ENCODE data around the gene NUDT21. TPM values are rescaled to one million over a fixed set of nuclear protein-coding genes. Genes with fewer than 3 reads are reported as not detected.

Gene NUDT21
- total RNA-seq, 1 experiment from 2014 or later: 218 TPM

DNA sequence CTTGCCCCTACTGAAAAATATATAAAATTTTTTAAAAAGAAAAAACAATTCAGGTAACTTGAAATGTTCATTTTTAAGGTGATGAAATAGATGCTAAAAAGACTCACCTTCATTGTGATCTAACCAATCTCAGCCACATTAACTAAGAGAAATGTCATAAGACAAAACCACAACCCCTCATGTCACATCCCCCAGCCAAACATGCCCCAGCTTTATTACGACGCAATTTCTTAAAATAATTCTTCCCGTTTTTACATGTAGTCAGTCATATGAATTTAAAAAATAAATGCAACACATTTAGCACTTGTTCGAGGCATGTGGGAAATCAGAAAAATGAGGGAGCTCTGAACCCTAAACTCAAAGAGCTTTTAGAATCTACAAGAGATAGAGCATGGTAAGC is 35.3 kb downstream of the NUDT21 start:
- Histone ChIP-seq H3K79me2 (ENCODE audit: insufficient read depth, low read length) (peaks cover 59% of the 10 kb centered on the region), H3K9ac (ENCODE audit: low read length) (no peak overlapping the region), H3K9me3 (ENCODE audit: control insufficient read depth in 1 of 2, insufficient read depth in 1 of 2, low read depth in 1 of 2, low read length in 2 of 2) (no peaks in the 10 kb centered on the region), H3K9me2 (ENCODE audit: insufficient read depth) (no peaks in the 10 kb centered on the region), H3K4me2 (ENCODE audit: low read length) (no peak overlapping the region), H4K20me1 (ENCODE audit: insufficient read depth) (no peaks in the 10 kb centered on the region), H3K27me3 (ENCODE audit: insufficient read depth, low read length) (no peaks in the 10 kb centered on the region), H3K4me1 (ENCODE audit: control insufficient read depth in 1 of 2, insufficient read depth in 2 of 2, low read length in 2 of 2) (peaks cover 14 to 18% of the 10 kb centered on the region in 2 experiments), H3K36me3 (ENCODE audit: control insufficient read depth in 1 of 2, insufficient read depth in 2 of 2, low read length in 2 of 2) (no peaks in the 10 kb centered on the region; a peak in 1 of 4 replicates), H2AFZ (ENCODE audit: low read depth, low read length, poor library complexity, severe bottlenecking) (no peak overlapping the region), H3K27ac (ENCODE audit: low read depth, low read length) (no peak overlapping the region), H3K4me3 (replicated peaks in 1 of 2; ENCODE audit: low read depth in 1 of 2, low read length in 2 of 2) (no peak overlapping the region)
- TF ChIP-seq RAD21 (IDR thresholded peaks at IDR 0.05; ENCODE audit: low read depth) (no peak), TCF7L2 (IDR thresholded peaks at IDR 0.05; ENCODE audit: borderline replicate concordance, extremely low read depth, insufficient read depth, insufficient read length) (no peak), CEBPB (IDR thresholded peaks at IDR 0.05; ENCODE audit: low read depth) (no peak), SIN3A (IDR thresholded peaks at IDR 0.05; ENCODE audit: low read depth) (no peak), EZH2 (IDR thresholded peaks at IDR 0.05) (no peak), POLR2A (IDR thresholded peaks at IDR 0.05; ENCODE audit: borderline replicate concordance, extremely low read depth, insufficient read depth, insufficient read length) (no peak), MAX (IDR thresholded peaks at IDR 0.05) (no peak)
- TF ChIP-seq, protein P1, sequence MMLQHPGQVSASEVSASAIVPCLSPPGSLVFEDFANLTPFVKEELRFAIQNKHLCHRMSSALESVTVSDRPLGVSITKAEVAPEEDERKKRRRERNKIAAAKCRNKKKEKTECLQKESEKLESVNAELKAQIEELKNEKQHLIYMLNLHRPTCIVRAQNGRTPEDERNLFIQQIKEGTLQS (IDR thresholded peaks at IDR 0.05): no peak
- no peak for ATAC-seq
- CTCF ChIA-PET: no interaction called here
- no TSS peak for BruUV-seq (replicated peaks)
- RAD21 ChIA-PET (ENCODE audit: low non-redundant PET in 1 of 2, low total read pairs in 2 of 2, uncharacterized antibody in 2 of 2, unreplicated experiment in 2 of 2): no interaction called here
- intact Hi-C loops (cut with micrococcal nuclease): no loop called here
- DNase-seq (ENCODE audit: low read depth, low spot score): no peak
- POLR2A ChIA-PET: no interaction called here

DNA sequence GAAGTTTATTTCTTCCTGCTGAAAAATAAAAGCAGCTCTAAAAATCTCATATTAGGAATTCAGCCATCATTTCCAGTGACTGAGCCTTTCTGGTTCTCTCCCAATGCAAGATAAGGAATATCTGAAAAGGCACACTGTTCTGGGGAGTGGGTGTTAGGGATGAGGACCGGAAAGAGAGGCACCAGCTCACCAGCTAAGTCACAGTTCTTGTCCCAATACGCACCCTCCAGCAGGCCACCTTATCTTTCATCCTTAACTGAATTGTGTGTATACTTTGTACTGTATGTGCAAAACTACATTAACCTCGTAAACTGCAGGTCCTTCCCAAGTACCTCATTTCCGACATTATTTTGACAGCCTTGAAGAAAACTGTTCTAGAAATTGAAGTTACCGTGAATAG is 36.8 kb downstream of the NUDT21 start:
- CTCF ChIA-PET: no interaction called here
- intact Hi-C loops (cut with micrococcal nuclease): no loop called here
- Histone ChIP-seq H3K9ac (ENCODE audit: low read length) (no peak overlapping the region), H2AFZ (ENCODE audit: low read depth, low read length, poor library complexity, severe bottlenecking) (no peak overlapping the region), H3K36me3 (ENCODE audit: control insufficient read depth in 1 of 2, insufficient read depth in 2 of 2, low read length in 2 of 2) (peaks cover 0 to 4% of the 10 kb centered on the region in 2 experiments; a peak in 3 of 4 replicates), H3K9me3 (ENCODE audit: control insufficient read depth in 1 of 2, insufficient read depth in 1 of 2, low read depth in 1 of 2, low read length in 2 of 2) (no peaks in the 10 kb centered on the region), H4K20me1 (ENCODE audit: insufficient read depth) (no peaks in the 10 kb centered on the region), H3K27me3 (ENCODE audit: insufficient read depth, low read length) (no peaks in the 10 kb centered on the region), H3K27ac (ENCODE audit: low read depth, low read length) (no peak overlapping the region), H3K4me2 (ENCODE audit: low read length) (no peak overlapping the region), H3K9me2 (ENCODE audit: insufficient read depth) (no peaks in the 10 kb centered on the region), H3K4me3 (replicated peaks in 1 of 2; ENCODE audit: low read depth in 1 of 2, low read length in 2 of 2) (no peak overlapping the region), H3K4me1 (ENCODE audit: control insufficient read depth in 1 of 2, insufficient read depth in 2 of 2, low read length in 2 of 2) (peaks cover 0 to 3% of the 10 kb centered on the region in 2 experiments; a peak in 3 of 4 replicates), H3K79me2 (ENCODE audit: insufficient read depth, low read length) (peaks cover 48% of the 10 kb centered on the region)
- BruUV-seq (replicated peaks): no TSS peak
- RAD21 ChIA-PET (ENCODE audit: low non-redundant PET in 1 of 2, low total read pairs in 2 of 2, uncharacterized antibody in 2 of 2, unreplicated experiment in 2 of 2): no interaction called here
- DNase-seq (ENCODE audit: low read depth, low spot score) (no peak), ATAC-seq (no peak)
- TF ChIP-seq, protein P2, sequence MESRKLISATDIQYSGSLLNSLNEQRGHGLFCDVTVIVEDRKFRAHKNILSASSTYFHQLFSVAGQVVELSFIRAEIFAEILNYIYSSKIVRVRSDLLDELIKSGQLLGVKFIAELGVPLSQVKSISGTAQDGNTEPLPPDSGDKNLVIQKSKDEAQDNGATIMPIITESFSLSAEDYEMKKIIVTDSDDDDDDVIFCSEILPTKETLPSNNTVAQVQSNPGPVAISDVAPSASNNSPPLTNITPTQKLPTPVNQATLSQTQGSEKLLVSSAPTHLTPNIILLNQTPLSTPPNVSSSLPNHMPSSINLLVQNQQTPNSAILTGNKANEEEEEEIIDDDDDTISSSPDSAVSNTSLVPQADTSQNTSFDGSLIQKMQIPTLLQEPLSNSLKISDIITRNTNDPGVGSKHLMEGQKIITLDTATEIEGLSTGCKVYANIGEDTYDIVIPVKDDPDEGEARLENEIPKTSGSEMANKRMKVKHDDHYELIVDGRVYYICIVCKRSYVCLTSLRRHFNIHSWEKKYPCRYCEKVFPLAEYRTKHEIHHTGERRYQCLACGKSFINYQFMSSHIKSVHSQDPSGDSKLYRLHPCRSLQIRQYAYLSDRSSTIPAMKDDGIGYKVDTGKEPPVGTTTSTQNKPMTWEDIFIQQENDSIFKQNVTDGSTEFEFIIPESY (IDR thresholded peaks at IDR 0.05; ENCODE audit: extremely low read depth, insufficient replicate concordance, low read length): no peak
- TF ChIP-seq, protein P3, sequence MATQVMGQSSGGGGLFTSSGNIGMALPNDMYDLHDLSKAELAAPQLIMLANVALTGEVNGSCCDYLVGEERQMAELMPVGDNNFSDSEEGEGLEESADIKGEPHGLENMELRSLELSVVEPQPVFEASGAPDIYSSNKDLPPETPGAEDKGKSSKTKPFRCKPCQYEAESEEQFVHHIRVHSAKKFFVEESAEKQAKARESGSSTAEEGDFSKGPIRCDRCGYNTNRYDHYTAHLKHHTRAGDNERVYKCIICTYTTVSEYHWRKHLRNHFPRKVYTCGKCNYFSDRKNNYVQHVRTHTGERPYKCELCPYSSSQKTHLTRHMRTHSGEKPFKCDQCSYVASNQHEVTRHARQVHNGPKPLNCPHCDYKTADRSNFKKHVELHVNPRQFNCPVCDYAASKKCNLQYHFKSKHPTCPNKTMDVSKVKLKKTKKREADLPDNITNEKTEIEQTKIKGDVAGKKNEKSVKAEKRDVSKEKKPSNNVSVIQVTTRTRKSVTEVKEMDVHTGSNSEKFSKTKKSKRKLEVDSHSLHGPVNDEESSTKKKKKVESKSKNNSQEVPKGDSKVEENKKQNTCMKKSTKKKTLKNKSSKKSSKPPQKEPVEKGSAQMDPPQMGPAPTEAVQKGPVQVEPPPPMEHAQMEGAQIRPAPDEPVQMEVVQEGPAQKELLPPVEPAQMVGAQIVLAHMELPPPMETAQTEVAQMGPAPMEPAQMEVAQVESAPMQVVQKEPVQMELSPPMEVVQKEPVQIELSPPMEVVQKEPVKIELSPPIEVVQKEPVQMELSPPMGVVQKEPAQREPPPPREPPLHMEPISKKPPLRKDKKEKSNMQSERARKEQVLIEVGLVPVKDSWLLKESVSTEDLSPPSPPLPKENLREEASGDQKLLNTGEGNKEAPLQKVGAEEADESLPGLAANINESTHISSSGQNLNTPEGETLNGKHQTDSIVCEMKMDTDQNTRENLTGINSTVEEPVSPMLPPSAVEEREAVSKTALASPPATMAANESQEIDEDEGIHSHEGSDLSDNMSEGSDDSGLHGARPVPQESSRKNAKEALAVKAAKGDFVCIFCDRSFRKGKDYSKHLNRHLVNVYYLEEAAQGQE (IDR thresholded peaks at IDR 0.05; ENCODE audit: low read depth): no peak
- TF ChIP-seq POLR2A (IDR thresholded peaks at IDR 0.05; ENCODE audit: borderline replicate concordance, extremely low read depth, insufficient read depth, insufficient read length) (no peak), YY1 (IDR thresholded peaks at IDR 0.05; ENCODE audit: extremely low read depth, insufficient replicate concordance, low read depth, low read length) (no peak), FOSL1 (IDR thresholded peaks at IDR 0.05; ENCODE audit: low read depth) (no peak), TCF7L2 (IDR thresholded peaks at IDR 0.05; ENCODE audit: borderline replicate concordance, extremely low read depth, insufficient read depth, insufficient read length) (no peak), EZH2 (IDR thresholded peaks at IDR 0.05) (no peak)
- POLR2A ChIA-PET: no interaction called here

Measured in HCT116 (cell line).